ENCODE measurements around the gene WBP1L. TPM values are rescaled to one million over a fixed set of nuclear protein-coding genes. Genes with fewer than 3 reads are reported as not detected.
"Not testable (repeated sequence)": the region's sequence is repeated elsewhere in the genome, so short reads cannot be mapped to it uniquely, and the experiment has no call there.

WBP1L gene
- total RNA-seq, 1 donor from 2014 or later = 55.2 TPM

- not testable (repeated sequence) for DNase-seq (ENCODE audit: low spot score)
Measured at GRCh38 chr10:102838276-102838927, 94.7 kb downstream of the WBP1L start.

GRCh38 chr10:102841827-102842345 lies 98.1 kb downstream of the WBP1L start:
- DNase-seq (ENCODE audit: low spot score) = no peak

GRCh38 chr10:102843139-102843538 lies 99.4 kb downstream of the WBP1L start:
- DNase-seq (ENCODE audit: low spot score) = not testable (repeated sequence)

- not testable (repeated sequence) for DNase-seq (ENCODE audit: low spot score)
Measured at GRCh38 chr10:102844190-102844776, 100.5 kb downstream of the WBP1L start.

- DNase-seq (ENCODE audit: low spot score) = no peak
Measured at GRCh38 chr10:102845352-102845902, 101.7 kb downstream of the WBP1L start.

- DNase-seq (ENCODE audit: low spot score) = no peak
Measured at GRCh38 chr10:102850025-102850518, 106.3 kb downstream of the WBP1L start.

- not testable (repeated sequence) for DNase-seq (ENCODE audit: low spot score)
Measured at GRCh38 chr10:102853237-102853636, 109.5 kb downstream of the WBP1L start.

- DNase-seq (ENCODE audit: low spot score) = peak; percentile 25
Measured at GRCh38 chr10:102855731-102856436, 112.1 kb downstream of the WBP1L start.

- DNase-seq (ENCODE audit: low spot score) = peak; percentile 4
Measured at GRCh38 chr10:102856758-102857424, 113.1 kb downstream of the WBP1L start.

- no peak for DNase-seq (ENCODE audit: low spot score)
Measured at GRCh38 chr10:102859911-102860310, 116.2 kb downstream of the WBP1L start.

GRCh38 chr10:102863660-102864059 lies 119.9 kb downstream of the WBP1L start:
- no peak for DNase-seq (ENCODE audit: low spot score)

GRCh38 chr10:102865620-102866019 lies 121.9 kb downstream of the WBP1L start:
- DNase-seq (ENCODE audit: low spot score) = no peak

Other genes with a start within 250 kb of the WBP1L start
- gene ACTR1A, start 241.2 kb upstream of the WBP1L start, total RNA-seq = 87.1 TPM
- gene SUFU, start 240.0 kb upstream of the WBP1L start, total RNA-seq = 25.5 TPM
- gene TRIM8, start 99.5 kb upstream of the WBP1L start, total RNA-seq = 137 TPM
- 11.2 TPM for gene ARL3, start 29.6 kb upstream of the WBP1L start, total RNA-seq
- gene SFXN2, start 29.3 kb upstream of the WBP1L start, total RNA-seq = 28.3 TPM
- 1.1 TPM for gene CYP17A1, start 93.5 kb downstream of the WBP1L start, total RNA-seq
- 22.5 TPM for gene BORCS7, start 110.3 kb downstream of the WBP1L start, total RNA-seq
- 0.29 TPM for gene AS3MT, start 125.5 kb downstream of the WBP1L start, total RNA-seq
- 12.7 TPM for gene CNNM2, start 174.3 kb downstream of the WBP1L start, total RNA-seq

Measured in ureter (tissue), 1 donor.